Neuron (in vitro differentiated cells): ENCODE results near the gene SLC8A3.

ENCODE experiments used
- H2AFZ ChIP-seq: one replicate; pipeline ENCODE4 v1.6.1; 2013; ENCODE audit warnings: low read depth, mild to moderate bottlenecking, inconsistent platforms, low read length, moderate library complexity
- H3K27me3 ChIP-seq: one replicate; pipeline ENCODE4 v1.6.1; 2013; ENCODE audit warnings: low read length; ENCODE audit not compliant: insufficient read depth
- H3K36me3 ChIP-seq: one replicate; pipeline ENCODE4 v1.6.1; 2013; ENCODE audit warnings: low read length; ENCODE audit not compliant: insufficient read depth
- H3K4me1 ChIP-seq: one replicate; pipeline ENCODE4 v1.6.1; 2013; ENCODE audit warnings: low read length; ENCODE audit not compliant: insufficient read depth
- H3K4me3 ChIP-seq: 2 replicates; pipeline ENCODE4 v1.5.1; 2013; ENCODE audit warnings: mild to moderate bottlenecking, low read length, moderate library complexity
- H3K9me3 ChIP-seq: one replicate; pipeline ENCODE4 v1.6.1; 2013; ENCODE audit warnings: low read length

The SLC8A3 gene

GRCh38 chr14:70034257-70034656 lies 154.5 kb downstream of the SLC8A3 start:
- no peaks in the 10 kb centered on the region for H3K27me3 ChIP-seq
- peaks cover 16% of the 10 kb centered on the region for H3K36me3 ChIP-seq
- H3K4me3 ChIP-seq: no peak overlapping the region
- no peak overlapping the region for H2AFZ ChIP-seq
- H3K9me3 ChIP-seq: no peaks in the 10 kb centered on the region
- no peaks in the 10 kb centered on the region for H3K4me1 ChIP-seq

- no peak overlapping the region for H3K4me3 ChIP-seq
- H3K9me3 ChIP-seq: no peaks in the 10 kb centered on the region
- H3K27me3 ChIP-seq: no peaks in the 10 kb centered on the region
- peaks cover 23% of the 10 kb centered on the region for H3K36me3 ChIP-seq
- no peak overlapping the region for H2AFZ ChIP-seq
- H3K4me1 ChIP-seq: no peaks in the 10 kb centered on the region
Observed at GRCh38 chr14:70033561-70033960, 155.2 kb downstream of the SLC8A3 start.

DNA sequence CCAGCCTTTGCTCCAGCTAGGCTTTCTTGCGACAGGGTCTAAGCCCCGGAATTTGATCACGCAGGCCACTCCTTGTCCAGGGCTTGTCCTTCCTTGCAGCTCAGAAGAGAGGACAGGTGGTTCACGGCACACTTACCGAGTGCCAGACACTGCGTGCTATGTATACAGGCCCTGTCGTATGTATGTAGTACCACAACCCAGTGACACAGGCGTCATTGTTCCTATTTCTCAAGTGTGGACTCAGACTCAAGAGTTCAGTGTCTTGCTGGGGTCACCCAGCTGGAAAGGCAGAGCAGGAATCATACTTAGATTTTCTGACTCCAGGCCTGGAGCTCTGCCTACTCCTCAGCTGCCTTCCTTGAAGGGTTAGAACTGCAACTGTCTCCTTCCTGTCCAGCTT lies 155.6 kb downstream of the SLC8A3 start:
- Histone ChIP-seq H3K27me3 (no peaks in the 10 kb centered on the region), H3K36me3 (peaks cover 27% of the 10 kb centered on the region), H2AFZ (no peak overlapping the region), H3K9me3 (no peaks in the 10 kb centered on the region), H3K4me3 (no peak overlapping the region), H3K4me1 (no peaks in the 10 kb centered on the region)

- H3K4me3 ChIP-seq: no peak overlapping the region
- H3K9me3 ChIP-seq: no peaks in the 10 kb centered on the region
- H3K36me3 ChIP-seq: peaks cover 28% of the 10 kb centered on the region
- H2AFZ ChIP-seq: no peak overlapping the region
- H3K4me1 ChIP-seq: no peaks in the 10 kb centered on the region
- H3K27me3 ChIP-seq: no peaks in the 10 kb centered on the region
Observed at GRCh38 chr14:70032447-70032846, 156.3 kb downstream of the SLC8A3 start.

DNA sequence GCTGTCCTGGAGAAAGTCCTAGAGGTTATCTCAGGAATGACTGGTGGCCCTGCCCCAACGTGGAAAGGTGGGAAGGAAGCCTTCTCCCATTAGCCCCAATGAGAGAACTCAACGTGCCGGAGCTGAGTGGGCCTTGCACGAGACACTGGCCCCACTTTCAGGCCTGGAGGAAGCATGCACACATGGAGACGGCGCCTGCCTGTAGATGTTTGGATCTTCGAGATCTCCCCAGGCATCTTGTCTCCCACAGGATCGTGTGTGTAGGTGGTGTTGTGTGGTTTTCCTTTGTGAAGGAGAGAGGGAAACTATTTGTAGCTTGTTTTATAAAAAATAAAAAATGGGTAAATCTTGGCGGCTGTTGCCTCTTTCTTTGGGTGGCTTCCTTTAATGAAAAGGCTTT lies 156.7 kb downstream of the SLC8A3 start:
- H3K9me3 ChIP-seq: no peaks in the 10 kb centered on the region
- no peak overlapping the region for H3K4me3 ChIP-seq
- H3K4me1 ChIP-seq: no peaks in the 10 kb centered on the region
- no peak overlapping the region for H2AFZ ChIP-seq
- H3K36me3 ChIP-seq: peaks cover 31% of the 10 kb centered on the region
- no peaks in the 10 kb centered on the region for H3K27me3 ChIP-seq

GRCh38 chr14:70029296-70030132 lies 159.2 kb downstream of the SLC8A3 start:
- H2AFZ ChIP-seq: no peak overlapping the region
- no peaks in the 10 kb centered on the region for H3K9me3 ChIP-seq
- no peaks in the 10 kb centered on the region for H3K27me3 ChIP-seq
- H3K4me3 ChIP-seq: no peak overlapping the region
- H3K36me3 ChIP-seq: peaks cover 54% of the 10 kb centered on the region
- H3K4me1 ChIP-seq: no peaks in the 10 kb centered on the region

DNA sequence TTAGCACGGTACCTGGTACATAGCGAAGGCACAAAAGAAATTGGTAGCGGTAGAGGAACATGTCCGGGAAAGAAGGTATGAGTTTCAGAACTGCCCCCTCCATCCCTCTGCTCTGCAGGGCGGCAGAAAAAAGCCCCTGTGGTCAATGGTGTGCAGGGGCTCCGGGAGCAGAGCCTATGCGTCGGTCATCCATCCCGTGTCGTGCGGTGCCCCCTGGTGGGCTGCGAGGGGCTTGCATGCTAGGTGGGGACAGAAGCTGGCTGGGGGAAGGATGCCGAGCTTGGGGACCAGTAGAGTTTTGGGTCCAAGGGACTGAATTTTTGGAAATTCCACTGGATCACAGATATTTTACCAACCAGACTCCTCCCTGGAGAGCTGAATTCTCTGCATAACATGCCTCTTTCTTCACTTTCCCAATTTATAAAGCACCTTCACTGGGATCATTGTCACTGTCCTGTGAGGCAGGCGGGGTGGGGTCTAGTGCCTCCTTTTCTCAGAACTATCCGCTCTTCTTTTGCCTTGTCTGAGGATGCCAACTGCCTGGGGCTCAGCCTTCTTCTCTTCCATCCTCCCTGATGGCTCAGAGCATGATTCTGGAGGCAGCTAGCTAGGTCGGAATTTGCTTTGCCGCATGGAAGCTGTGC lies 160.8 kb downstream of the SLC8A3 start:
- Histone ChIP-seq H3K27me3 (no peaks in the 10 kb centered on the region), H3K36me3 (peaks cover 66% of the 10 kb centered on the region), H3K4me3 (no peak overlapping the region), H3K4me1 (no peaks in the 10 kb centered on the region), H2AFZ (no peak overlapping the region), H3K9me3 (no peaks in the 10 kb centered on the region)

GRCh38 chr14:70023871-70024270 lies 164.9 kb downstream of the SLC8A3 start:
- H3K36me3 ChIP-seq: peaks cover 83% of the 10 kb centered on the region
- H3K4me3 ChIP-seq: no peak overlapping the region
- no peaks in the 10 kb centered on the region for H3K9me3 ChIP-seq
- H2AFZ ChIP-seq: no peak overlapping the region
- no peaks in the 10 kb centered on the region for H3K4me1 ChIP-seq
- H3K27me3 ChIP-seq: no peaks in the 10 kb centered on the region

DNA sequence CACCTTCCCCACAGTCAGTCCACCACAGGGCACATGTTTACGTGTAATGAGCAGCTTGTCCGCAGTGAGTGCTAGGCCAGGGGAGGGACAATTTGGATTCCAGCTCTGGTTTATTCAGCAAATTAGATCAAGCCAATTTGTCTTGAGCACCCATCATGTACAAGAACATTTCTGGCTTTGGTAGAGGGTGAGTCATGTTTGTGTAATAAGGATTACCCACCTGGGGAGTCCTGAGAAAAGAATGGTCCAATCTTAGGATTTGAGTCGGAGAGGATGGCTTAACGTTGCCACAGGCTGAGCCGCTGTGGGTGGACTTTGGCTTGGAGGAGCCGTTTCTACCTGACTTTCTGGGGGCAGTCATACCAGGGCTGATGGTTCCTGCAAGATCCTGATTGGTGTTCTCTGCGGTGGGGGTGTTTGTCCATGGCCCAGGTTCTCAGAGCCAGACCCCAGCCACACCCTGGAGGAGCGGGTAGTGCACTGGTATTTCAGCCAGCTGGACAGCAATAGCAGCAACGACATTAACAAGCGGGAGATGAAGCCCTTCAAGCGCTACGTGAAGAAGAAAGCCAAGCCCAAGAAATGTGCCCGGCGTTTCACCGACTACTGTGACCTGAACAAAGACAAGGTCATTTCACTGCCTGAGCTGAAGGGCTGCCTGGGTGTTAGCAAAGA lies 165.8 kb downstream of the SLC8A3 start:
- H3K4me1 ChIP-seq: no peaks in the 10 kb centered on the region
- H2AFZ ChIP-seq: no peak overlapping the region
- peaks cover 83% of the 10 kb centered on the region for H3K36me3 ChIP-seq
- H3K27me3 ChIP-seq: no peaks in the 10 kb centered on the region
- H3K4me3 ChIP-seq: no peak overlapping the region
- no peaks in the 10 kb centered on the region for H3K9me3 ChIP-seq

DNA sequence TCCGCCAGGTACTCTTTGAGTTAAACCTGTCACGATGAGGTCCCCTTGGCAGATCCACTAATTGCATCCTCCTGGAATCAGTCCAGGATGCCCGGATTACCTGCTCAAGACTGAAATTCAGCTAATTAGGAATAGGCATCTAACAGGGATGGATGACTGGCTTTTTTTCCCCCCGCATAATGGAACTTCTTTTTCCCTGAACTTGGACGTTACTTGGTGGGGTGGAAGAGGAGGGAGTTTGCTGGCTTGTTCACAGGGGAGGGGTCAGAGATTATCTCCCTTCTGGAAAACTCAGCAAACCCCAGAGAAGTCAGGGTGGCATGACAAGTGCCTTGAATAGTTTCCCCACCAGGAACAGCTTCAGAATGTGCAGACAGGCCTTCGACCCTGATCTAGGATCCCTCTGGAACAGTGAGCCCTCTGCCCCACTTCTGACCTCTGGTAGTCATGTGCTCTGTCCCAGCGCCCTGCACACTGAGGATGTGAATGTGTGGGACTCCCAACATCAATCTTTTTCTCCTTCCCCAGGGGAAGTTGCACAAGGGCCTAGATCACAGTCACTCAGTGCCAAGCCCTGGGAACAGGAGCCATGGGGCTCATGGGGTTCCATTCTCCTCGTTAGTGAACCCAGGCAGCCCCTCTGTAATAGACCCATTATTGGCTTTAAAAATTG lies 167.1 kb downstream of the SLC8A3 start:
- Histone ChIP-seq H3K9me3 (no peaks in the 10 kb centered on the region), H2AFZ (no peak overlapping the region), H3K36me3 (peaks cover 88% of the 10 kb centered on the region), H3K4me3 (no peak overlapping the region), H3K27me3 (no peaks in the 10 kb centered on the region), H3K4me1 (no peaks in the 10 kb centered on the region)

DNA sequence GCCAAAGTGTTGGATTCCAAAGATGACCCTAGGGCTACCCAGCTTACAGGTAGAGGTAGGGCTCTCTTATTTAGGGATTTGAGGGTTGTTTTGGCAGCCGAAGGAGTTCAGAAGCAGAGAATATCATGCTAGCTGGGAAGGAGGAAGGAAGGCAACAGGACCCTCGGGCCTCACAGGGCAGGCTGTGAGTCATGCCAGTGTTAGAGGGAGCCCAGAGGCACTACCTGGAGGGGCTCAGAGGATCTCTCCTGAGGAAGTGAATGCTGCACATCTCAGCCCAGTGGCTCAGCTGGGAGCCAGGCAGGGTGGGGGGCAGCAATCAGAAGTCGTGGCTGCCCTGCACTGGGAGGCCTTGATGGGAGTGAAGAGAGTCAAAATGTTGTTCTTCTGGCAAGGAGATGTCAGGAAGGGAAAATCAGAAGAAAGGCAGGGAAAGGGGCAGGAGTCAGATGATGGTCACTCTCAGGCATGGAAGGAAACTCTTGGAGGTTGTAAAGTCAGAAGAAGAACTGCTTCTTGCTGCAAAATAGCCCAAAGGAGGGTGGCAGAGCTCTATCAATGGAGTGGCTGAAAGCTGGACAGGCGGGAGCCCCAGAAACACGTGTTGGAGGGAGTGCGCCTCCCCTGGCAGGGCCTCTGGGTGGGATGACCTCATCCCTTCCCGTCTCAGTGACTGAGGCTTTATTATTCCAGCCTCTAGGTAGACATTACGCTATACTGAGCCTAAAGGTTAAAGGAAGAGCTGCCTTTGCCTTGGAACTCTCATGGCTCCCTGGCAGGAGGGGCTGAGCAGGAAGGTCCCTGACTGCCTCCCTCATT lies 168.2 kb downstream of the SLC8A3 start:
- Histone ChIP-seq H3K9me3 (no peaks in the 10 kb centered on the region), H3K4me3 (no peak overlapping the region), H3K4me1 (no peaks in the 10 kb centered on the region), H2AFZ (no peak overlapping the region), H3K36me3 (peaks cover 89% of the 10 kb centered on the region), H3K27me3 (no peaks in the 10 kb centered on the region)

GRCh38 chr14:70019695-70020094 lies 169.1 kb downstream of the SLC8A3 start:
- peaks cover 89% of the 10 kb centered on the region for H3K36me3 ChIP-seq
- H3K9me3 ChIP-seq: no peaks in the 10 kb centered on the region
- no peak overlapping the region for H2AFZ ChIP-seq
- H3K4me3 ChIP-seq: no peak overlapping the region
- H3K4me1 ChIP-seq: no peaks in the 10 kb centered on the region
- no peaks in the 10 kb centered on the region for H3K27me3 ChIP-seq
